ENCODE results near the gene GALNT17.

GRCh38 chr7:71547426-71547825 lies 415.5 kb downstream of the GALNT17 start:
- TF ChIP-seq EZH2 (IDR thresholded peaks at IDR 0.05; ENCODE audit: low read length) = no peak
- TF ChIP-seq CTCF (optimal IDR thresholded peaks at IDR 0.05 in 1 of 3, IDR thresholded peaks at IDR 0.05 in 1 of 3, conservative IDR thresholded peaks at IDR 0.05 in 1 of 3; ENCODE audit: extremely low read depth in 1 of 3, insufficient read depth in 2 of 3, low read length in 3 of 3) = no peak
